Measurements from ENCODE around the gene PLAAT3.

DNA sequence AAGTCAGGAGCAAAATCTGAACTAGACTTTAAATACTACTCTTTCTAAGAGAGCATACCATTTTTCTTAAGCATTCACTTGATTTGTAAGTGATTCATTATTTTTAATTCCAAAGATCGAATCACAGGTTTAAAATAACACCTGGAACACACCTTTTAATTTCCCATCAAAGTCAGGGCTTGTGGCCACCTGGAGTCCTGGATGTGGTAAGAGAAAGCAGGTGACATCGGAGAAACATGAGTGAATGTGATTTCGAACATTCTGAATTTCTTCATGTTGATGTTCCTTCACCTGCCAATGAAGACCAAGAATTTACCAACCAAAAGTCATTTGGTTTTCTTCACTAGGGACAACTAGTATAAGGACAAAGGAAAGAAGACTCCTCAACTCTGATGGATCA is 29.0 kb upstream of the PLAAT3 start:
- TF ChIP-seq MYC (IDR thresholded peaks at IDR 0.05; ENCODE audit: low read depth, low read length) = no peak
- TF ChIP-seq POLR2A (IDR thresholded peaks at IDR 0.05; ENCODE audit: extremely low read depth, insufficient read length) = no peak
